ENCODE data around the gene POPDC2.

The POPDC2 gene

DNA sequence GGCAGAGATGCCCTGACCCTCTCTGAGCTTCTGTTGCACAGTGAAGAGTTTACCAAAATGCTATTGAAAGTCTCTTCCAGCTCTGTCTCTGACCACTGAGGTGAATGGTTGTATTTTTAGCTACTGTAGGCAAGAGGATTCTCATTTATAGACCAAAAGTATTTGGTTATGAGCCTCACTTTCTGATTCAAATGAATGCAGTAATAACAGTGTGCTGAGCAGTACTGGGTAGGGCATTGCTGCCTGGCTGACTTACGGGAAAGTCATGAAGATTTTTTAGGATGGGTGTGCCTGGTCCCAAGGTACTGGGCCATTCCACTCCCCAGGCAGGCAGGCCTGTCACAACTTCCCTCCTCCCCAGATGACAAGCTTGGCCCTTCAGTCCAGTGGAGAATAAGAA is 47.2 kb downstream of the POPDC2 start:
- TF ChIP-seq, protein P1, sequence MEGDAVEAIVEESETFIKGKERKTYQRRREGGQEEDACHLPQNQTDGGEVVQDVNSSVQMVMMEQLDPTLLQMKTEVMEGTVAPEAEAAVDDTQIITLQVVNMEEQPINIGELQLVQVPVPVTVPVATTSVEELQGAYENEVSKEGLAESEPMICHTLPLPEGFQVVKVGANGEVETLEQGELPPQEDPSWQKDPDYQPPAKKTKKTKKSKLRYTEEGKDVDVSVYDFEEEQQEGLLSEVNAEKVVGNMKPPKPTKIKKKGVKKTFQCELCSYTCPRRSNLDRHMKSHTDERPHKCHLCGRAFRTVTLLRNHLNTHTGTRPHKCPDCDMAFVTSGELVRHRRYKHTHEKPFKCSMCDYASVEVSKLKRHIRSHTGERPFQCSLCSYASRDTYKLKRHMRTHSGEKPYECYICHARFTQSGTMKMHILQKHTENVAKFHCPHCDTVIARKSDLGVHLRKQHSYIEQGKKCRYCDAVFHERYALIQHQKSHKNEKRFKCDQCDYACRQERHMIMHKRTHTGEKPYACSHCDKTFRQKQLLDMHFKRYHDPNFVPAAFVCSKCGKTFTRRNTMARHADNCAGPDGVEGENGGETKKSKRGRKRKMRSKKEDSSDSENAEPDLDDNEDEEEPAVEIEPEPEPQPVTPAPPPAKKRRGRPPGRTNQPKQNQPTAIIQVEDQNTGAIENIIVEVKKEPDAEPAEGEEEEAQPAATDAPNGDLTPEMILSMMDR (IDR thresholded peaks at IDR 0.05; ENCODE audit: borderline replicate concordance, insufficient read depth, low read depth, low read length) = no peak

GRCh38 chr3:119611664-119612063 is 48.7 kb downstream of the POPDC2 start:
- TF ChIP-seq, protein P1 (IDR thresholded peaks at IDR 0.05; ENCODE audit: borderline replicate concordance, insufficient read depth, low read depth, low read length) = no peak

More for the DNA sequence above, 47.2 kb downstream of the POPDC2 start:
- H3K4me3 ChIP-seq (ENCODE audit: low read depth, low read length) = no peak overlapping the region

DNA sequence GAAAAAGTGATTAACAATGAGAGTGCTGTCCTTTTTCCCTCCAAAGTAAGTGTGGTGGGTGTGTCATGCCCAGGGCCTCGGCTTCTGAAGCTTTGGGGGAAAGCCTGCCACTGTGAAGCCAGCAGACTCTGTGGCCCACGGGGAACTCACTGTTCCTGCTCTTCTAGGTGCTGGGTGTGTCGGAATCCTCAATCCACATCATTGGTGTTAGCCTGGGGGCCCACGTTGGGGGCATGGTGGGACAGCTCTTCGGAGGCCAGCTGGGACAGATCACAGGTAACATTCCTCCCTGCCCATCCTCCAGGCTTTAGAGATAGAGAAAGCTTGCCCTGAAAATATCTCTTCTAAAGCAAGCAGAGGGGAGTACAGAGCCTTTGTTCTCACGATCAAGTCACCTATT is 51.1 kb downstream of the POPDC2 start:
- no peak overlapping the region for H3K4me3 ChIP-seq (ENCODE audit: low read depth, low read length)
- TF ChIP-seq, protein P1 (IDR thresholded peaks at IDR 0.05; ENCODE audit: borderline replicate concordance, insufficient read depth, low read depth, low read length) = no peak

More at GRCh38 chr3:119611664-119612063, 48.7 kb downstream of the POPDC2 start:
- H3K4me3 ChIP-seq (ENCODE audit: low read depth, low read length) = no peak overlapping the region

GRCh38 chr3:119608405-119609000 is 51.9 kb downstream of the POPDC2 start:
- TF ChIP-seq, protein P1 (IDR thresholded peaks at IDR 0.05; ENCODE audit: borderline replicate concordance, insufficient read depth, low read depth, low read length) = no peak

DNA sequence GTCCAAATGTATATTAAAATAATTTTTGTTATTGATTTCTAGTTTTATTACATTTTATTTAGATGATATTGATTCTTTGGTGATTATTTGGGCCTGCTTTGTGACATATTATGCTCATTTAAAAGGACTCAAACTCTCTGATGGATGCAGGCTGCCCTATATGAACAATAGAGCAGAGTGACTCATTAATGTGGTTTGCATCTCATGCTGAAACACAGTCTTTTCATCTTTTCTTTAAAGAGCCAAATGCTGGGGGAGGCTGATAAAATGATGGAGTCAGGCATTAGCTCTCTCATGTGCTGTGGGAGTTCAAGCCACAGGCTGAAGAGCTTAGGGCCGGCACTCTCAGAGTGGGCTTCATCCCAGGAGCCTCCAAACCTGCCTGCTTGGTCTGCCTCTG is 55.5 kb downstream of the POPDC2 start:
- TF ChIP-seq, protein P1 (IDR thresholded peaks at IDR 0.05; ENCODE audit: borderline replicate concordance, insufficient read depth, low read depth, low read length) = no peak
- H3K4me3 ChIP-seq (ENCODE audit: low read depth, low read length) = no peak overlapping the region

More at GRCh38 chr3:119608405-119609000, 51.9 kb downstream of the POPDC2 start:
- no peak overlapping the region for H3K4me3 ChIP-seq (ENCODE audit: low read depth, low read length)

- TF ChIP-seq, protein P1 (IDR thresholded peaks at IDR 0.05; ENCODE audit: borderline replicate concordance, insufficient read depth, low read depth, low read length) = no peak
Observed at GRCh38 chr3:119602676-119603075, 57.7 kb downstream of the POPDC2 start.

DNA sequence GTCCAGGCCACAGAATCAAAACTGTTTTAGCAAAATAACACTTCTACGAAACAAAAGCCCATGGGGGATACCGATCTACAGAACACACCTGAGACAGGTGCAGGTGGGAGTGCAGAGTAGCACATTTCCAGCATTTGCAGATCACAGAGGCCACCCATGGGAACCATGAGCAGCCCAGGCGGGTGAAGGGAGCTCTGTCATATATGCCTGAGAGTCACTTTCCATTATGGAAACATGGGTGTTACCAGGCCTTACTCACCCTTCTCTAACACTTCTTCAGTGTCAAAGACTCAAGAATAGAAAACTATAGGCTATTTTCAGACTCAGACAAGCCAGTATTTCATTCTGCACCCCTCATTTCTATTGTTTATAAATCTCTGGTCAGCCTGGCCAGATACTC is 59.2 kb downstream of the POPDC2 start:
- TF ChIP-seq, protein P1 (IDR thresholded peaks at IDR 0.05; ENCODE audit: borderline replicate concordance, insufficient read depth, low read depth, low read length) = no peak
- H3K4me3 ChIP-seq (ENCODE audit: low read depth, low read length) = no peak overlapping the region

More at GRCh38 chr3:119602676-119603075, 57.7 kb downstream of the POPDC2 start:
- H3K4me3 ChIP-seq (ENCODE audit: low read depth, low read length) = no peak overlapping the region
